GM18505 (cell line): ENCODE data around the gene RRAGB.
"Not testable (repeated sequence)": the region's sequence is repeated elsewhere in the genome, so short reads cannot be mapped to it uniquely, and the experiment has no call there.

ENCODE experiments used
- ATAC-seq: cut with Tn5 transposase; IDR thresholded peaks from one replicate; pipeline ENCODE4 v1.9.1; 2021; ENCODE audit not compliant: unreplicated experiment
- POLR2A ChIP-seq: IDR thresholded peaks from 4 replicates; pipeline ENCODE4 v1.6.1; 2011; ENCODE audit warnings: borderline replicate concordance; ENCODE audit not compliant: insufficient read depth, insufficient read length; ENCODE audit errors: extremely low read depth

The RRAGB gene

GRCh38 chrX:55731826-55732225 is 14.3 kb downstream of the RRAGB start:
- no peak for ATAC-seq
- no peak for TF ChIP-seq POLR2A

DNA sequence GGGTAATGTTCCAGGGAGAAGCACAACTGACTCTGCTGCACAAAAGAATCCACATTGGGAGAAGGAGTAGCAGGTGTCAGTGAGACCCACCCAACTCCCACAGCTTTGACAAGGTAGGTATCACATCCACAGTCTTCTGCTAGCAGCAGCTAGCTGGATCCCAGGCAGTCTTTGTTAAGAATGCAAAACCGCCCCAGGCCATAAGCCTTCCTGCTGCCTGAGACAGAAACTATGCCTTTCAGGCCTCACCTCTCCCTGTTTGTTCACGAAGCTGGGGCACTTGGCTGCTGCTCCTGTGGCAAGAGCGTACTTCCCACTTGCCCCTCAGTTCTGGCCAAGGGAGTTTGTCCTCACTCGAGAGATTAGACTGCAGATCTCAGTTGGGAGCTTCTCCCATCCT is 21.4 kb downstream of the RRAGB start:
- TF ChIP-seq POLR2A = no peak
- ATAC-seq = no peak

DNA sequence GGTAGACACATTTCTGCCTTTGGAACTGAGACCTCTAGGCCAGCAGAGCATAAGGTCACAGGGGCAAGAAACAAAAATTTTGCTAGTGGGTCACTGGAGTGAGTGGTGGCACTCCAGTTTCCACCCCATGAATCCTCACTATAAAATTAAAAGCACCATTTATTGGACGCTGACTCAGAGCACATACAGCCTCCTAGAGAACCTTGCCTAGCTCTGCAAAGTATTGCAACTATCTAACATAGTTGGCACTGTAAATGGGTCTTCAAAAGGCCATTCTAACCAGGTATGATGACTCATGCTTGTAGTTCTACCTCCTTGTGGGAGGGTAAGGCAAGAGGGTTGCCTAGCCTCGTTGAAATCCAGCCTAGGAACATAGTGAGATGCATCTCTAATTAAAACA is 25.1 kb downstream of the RRAGB start:
- no peak for ATAC-seq
- TF ChIP-seq POLR2A = no peak

DNA sequence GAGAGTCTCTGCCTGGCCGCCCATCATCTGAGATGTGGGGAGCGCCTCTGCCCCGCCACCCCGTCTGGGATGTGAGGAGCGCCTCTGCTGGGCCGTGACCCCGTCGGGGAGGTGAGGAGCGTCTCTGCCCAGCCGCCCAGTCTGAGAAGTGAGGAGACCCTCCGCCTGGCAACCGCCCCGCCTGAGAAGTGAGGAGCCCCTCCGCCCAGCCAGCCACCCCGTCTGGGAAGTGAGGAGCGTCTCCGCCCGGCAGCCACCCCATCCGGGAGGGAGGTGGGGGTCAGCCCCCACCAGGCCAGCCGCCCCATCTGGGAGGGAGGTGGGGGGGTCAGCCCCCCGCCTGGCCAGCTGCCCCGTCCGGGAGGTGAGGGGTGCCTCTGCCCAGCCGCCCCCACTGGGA is 30.9 kb downstream of the RRAGB start:
- not testable (repeated sequence) for ATAC-seq

DNA sequence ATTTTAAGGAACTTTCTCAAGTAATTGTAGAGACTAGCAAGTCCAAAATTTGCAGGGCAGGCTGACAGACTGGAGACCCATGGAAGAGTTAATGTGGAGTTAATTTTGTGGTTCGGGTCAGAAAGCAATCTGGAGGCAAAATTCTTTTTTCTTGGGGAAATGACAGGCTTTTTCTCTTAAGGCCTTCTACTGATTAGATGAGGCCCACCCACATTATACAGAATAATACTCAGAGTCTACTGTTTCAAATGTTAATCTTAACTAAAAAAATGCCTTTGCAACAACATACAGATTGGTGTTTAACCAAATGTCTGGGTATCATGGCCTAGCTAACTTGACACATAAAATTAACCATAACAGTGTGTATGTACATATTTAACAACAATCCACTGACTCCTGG is 32.7 kb downstream of the RRAGB start:
- ATAC-seq = no peak
- TF ChIP-seq POLR2A = no peak

DNA sequence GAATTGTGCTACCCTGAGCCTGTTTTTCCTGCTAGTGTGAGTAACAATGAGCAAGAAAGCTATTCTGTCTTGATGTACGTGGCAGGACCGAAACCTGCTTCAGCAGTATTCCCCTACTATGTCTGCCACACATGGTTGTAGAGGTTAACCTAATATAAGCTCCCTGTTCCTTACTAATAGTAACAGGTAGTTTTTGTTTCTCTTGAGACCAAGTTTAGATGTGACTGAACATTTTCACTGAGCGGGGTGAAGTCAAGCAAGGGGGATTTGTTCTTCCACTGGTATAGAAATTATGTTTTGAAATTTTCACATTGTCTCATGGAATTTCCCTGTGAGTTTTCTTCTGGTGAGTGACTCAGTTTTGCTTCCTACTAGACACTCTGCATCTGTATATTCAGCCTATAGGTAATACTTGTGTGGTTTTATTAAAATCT is 37.3 kb downstream of the RRAGB start:
- peak; percentile 93 for ATAC-seq

GRCh38 chrX:55758033-55758432 is 40.5 kb downstream of the RRAGB start:
- no peak for ATAC-seq

More for the DNA sequence above, 37.3 kb downstream of the RRAGB start:
- no peak for TF ChIP-seq POLR2A

GRCh38 chrX:55759478-55759877 is 41.9 kb downstream of the RRAGB start:
- ATAC-seq = no peak
- no peak for TF ChIP-seq POLR2A

More at GRCh38 chrX:55758033-55758432, 40.5 kb downstream of the RRAGB start:
- no peak for TF ChIP-seq POLR2A

- no peak for TF ChIP-seq POLR2A
- ATAC-seq = no peak
These were observed 49.6 kb downstream of the RRAGB start for GRCh38 chrX:55767100-55767499.

- not testable (repeated sequence) for ATAC-seq
These were observed 56.9 kb downstream of the RRAGB start for GRCh38 chrX:55774419-55774818.

GRCh38 chrX:55777596-55777995 is 60.0 kb downstream of the RRAGB start:
- no peak for TF ChIP-seq POLR2A
- no peak for ATAC-seq

GRCh38 chrX:55778322-55778721 is 60.8 kb downstream of the RRAGB start:
- no peak for TF ChIP-seq POLR2A
- ATAC-seq = no peak

DNA sequence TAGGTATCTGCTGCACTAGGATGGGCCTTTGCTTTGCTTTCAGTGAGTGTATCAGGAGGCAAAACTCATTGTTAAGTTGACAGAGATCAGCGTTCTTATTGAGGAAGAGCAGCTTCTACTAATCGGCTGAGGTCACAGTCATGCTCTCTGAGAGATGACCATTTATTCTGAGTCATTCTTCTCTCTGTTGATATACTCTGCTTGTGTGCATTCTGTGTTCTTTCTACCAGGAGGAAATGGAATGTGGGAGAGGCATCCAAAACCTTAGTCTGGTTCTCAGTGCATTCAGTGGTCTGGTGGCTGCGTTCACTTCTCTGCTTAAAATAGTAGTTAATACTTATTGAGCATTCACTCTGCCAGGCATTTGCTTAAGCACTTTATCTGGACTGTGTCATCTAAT is 66.2 kb downstream of the RRAGB start:
- TF ChIP-seq POLR2A = no peak
- ATAC-seq = no peak

DNA sequence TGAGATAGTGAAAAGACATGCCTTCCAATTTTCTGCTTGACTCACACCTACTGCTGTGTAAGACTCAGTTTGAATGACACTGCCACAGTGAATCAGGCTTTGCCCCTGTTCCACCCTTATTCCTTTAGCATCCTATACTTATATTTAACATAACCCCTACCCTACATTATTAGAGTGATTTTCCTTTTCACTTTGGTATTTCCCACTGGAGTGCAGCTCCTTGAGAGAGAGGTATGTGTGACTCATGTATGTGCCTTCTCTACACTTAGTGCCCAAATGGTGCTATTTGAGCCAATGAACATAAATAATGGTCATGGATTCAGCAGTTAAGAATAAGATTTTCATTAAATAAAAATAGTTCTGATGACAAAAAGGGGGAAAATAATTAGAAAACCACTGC is 69.5 kb downstream of the RRAGB start:
- no peak for ATAC-seq
- no peak for TF ChIP-seq POLR2A

GRCh38 chrX:55787727-55788126 is 70.2 kb downstream of the RRAGB start:
- TF ChIP-seq POLR2A = no peak
- ATAC-seq = no peak
